ENCODE data around the gene ZDHHC14.

The ZDHHC14 gene

DNA sequence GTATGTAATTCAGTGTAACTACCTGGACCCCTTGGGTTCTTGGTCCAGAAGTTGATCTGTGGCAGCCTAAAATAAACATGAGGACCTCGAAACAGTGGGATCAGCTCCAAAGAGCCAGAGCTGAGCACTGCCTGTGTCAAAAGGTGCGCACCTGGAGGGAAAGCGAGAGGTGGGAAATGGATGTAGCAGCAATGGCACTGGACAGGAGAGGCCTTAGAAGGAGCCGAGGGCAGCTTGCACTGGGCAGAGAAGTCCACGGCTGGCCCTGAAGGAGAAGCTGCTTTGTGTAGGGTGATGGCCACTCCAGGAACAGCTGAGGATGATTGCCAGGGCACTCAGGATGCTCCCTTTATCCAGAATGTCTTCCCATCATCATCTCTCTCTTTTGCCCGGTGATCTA is 228.1 kb downstream of the ZDHHC14 start:
- Histone ChIP-seq H3K4me3 (no peak overlapping the region), H3K27ac (no peak overlapping the region), H3K36me3 (peaks cover 0 to 21% (median 0%) of the 10 kb centered on the region in 11 experiments; a peak in 4 of 22 replicates), H3K4me1 (peaks cover 33 to 62% (median 46%) of the 10 kb centered on the region in 10 experiments), H3K9ac (no peak overlapping the region), H3K9me3 (replicated peaks in 1 of 11) (no peaks in the 10 kb centered on the region), H3K27me3 (no peaks in the 10 kb centered on the region), H4K20me1 (no peaks in the 10 kb centered on the region), H3K4me2 (0 out of 22 replicates have a peak overlapping the region, but pooled peaks of 3 of the 11 experiments have one; percentile 0 to 51 (median 4))
- TF ChIP-seq Cebpa-rat (IDR thresholded peaks at IDR 0.05): no peak

DNA sequence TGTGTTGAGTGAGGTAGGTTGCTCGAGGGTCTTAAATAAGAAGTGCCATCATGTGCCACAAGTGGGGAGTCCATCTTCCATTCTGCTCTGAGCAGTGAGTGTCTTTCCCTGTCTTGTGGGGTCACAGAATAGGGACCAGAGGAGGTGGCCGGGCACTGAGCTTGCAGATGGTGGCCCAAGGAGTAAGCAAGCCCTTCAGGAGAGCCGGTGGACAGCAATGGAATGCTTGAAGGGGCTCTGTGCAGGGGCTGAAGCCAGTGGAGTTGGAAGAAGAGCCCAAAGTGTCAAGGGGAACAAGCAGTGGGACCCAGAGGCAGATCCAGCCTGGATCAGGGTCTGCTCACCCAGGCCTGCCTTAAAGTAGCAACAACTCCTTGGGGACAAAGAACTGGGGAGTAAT is 228.6 kb downstream of the ZDHHC14 start:
- Histone ChIP-seq H3K4me2 (peak overlapping the region in 6 of 11 experiments; percentile 0 to 51 (median 23); a peak in 5 of 22 replicates), H3K4me1 (peaks cover 38 to 67% (median 51%) of the 10 kb centered on the region in 10 experiments), H3K9ac (no peak overlapping the region), H3K4me3 (no peak overlapping the region), H3K27me3 (no peaks in the 10 kb centered on the region), H3K27ac (no peak overlapping the region; a peak in 1 of 22 replicates), H3K36me3 (peaks cover 0 to 21% (median 0%) of the 10 kb centered on the region in 11 experiments; a peak in 4 of 22 replicates), H3K9me3 (replicated peaks in 1 of 11) (no peaks in the 10 kb centered on the region), H4K20me1 (no peaks in the 10 kb centered on the region)
- no peak for TF ChIP-seq Cebpa-rat (IDR thresholded peaks at IDR 0.05)

DNA sequence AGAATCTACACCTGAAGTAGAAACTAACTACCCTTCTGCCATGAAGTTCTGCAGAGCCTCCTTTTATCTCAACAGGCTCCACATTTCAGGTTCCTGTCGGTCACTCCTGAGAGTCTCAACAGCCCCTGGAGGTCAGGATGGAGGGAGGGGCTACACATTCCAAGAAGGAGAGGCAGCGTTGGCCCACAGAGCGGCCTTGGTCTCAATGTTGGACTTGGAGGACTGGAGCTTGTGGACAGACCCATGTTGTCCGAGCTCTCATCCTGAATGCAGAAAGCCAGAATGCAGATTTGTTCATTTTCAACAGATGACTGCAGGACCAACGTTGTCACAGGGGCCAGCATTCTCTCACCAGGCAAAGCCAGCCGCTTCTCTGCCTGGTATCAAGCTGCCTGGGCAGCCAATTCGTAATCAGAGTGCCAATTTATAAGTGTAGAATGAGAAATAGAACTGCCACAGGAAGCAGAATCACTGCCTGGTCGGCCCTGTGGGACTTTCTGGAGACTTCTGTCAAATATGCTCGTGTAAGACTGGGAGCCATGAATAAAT is 229.5 kb downstream of the ZDHHC14 start:
- Histone ChIP-seq H3K4me1 (peaks cover 48 to 76% (median 60%) of the 10 kb centered on the region in 10 experiments), H3K36me3 (peaks cover 0 to 21% (median 0%) of the 10 kb centered on the region in 11 experiments; a peak in 4 of 22 replicates), H3K9ac (no peak overlapping the region), H3K4me3 (no peak overlapping the region), H3K4me2 (peak overlapping the region in 8 of 11 experiments; percentile 18 to 63 (median 48); a peak in 16 of 22 replicates), H3K9me3 (replicated peaks in 1 of 11) (no peaks in the 10 kb centered on the region), H3K27ac (no peak overlapping the region), H3K27me3 (no peaks in the 10 kb centered on the region), H4K20me1 (no peaks in the 10 kb centered on the region)
- TF ChIP-seq Cebpa-rat (IDR thresholded peaks at IDR 0.05): no peak

DNA sequence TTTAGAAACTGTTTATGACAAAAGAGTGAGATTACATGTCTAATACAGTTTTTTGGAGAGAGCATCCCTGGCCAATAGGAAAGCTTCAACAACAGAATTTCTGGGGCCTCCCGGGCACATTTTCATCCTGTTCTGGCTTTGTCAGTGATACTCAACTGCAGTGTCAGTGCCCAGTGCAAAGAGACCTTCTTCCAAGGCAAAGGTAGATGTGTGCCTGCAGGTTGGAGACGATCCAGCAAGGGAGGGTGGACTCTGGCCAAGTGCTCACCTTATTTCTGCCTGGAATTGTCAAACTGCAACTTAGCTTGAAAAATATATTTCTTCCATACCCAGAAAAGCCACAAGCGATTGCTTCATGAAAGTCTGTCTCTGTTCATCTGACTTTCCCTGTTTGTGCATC is 230.4 kb downstream of the ZDHHC14 start:
- Histone ChIP-seq H3K27ac (no peak overlapping the region), H3K4me3 (no peak overlapping the region), H3K27me3 (no peaks in the 10 kb centered on the region), H3K9ac (no peak overlapping the region), H3K4me2 (no peak overlapping the region), H3K9me3 (replicated peaks in 1 of 11) (no peaks in the 10 kb centered on the region), H3K4me1 (peaks cover 50 to 81% (median 63%) of the 10 kb centered on the region in 10 experiments), H3K36me3 (peaks cover 0 to 21% (median 0%) of the 10 kb centered on the region in 11 experiments; a peak in 4 of 22 replicates), H4K20me1 (0 out of 22 replicates have a peak, but pooled peaks cover 0 to under 1% (median 0%) of the 10 kb centered on the region in 11 experiments)
- no peak for TF ChIP-seq Cebpa-rat (IDR thresholded peaks at IDR 0.05)

DNA sequence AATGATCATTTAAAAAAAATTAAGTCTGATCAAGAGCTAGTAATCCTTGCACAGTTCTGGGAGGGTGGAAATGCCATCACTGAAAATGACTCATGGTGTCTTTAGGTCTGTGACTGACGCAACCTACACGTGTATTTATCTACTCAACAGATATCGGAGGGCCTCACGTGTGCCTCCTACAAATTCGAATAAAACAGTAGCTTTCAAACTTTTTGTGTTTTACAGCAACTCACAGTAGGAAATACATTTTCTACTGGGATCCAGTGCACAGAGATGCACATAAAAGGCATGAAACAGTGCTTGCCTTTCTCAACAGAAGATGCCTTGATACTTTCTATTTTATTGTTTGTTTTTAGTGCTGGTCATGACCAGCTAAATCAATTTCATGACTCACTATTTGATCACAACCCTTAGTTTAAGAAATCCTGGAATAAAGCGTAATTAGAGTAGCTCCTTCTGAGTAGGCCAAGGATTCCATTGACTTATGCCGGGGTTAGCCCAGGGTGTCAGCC is 232.1 kb downstream of the ZDHHC14 start:
- TF ChIP-seq Cebpa-rat (IDR thresholded peaks at IDR 0.05): no peak
- H3K9ac ChIP-seq: no peak overlapping the region
- no peaks in the 10 kb centered on the region for H3K9me3 ChIP-seq (replicated peaks in 1 of 11)
- peaks cover 34 to 65% (median 46%) of the 10 kb centered on the region in 10 experiments for H3K4me1 ChIP-seq
- peaks cover 0 to 19% (median 0%) of the 10 kb centered on the region in 11 experiments; a peak in 4 of 22 replicates for H3K36me3 ChIP-seq
- 0 out of 22 replicates have a peak, but pooled peaks cover 0 to 3% (median 0%) of the 10 kb centered on the region in 11 experiments for H4K20me1 ChIP-seq
- H3K27me3 ChIP-seq: no peaks in the 10 kb centered on the region
- H3K4me2 ChIP-seq: peak overlapping the region in 5 of 11 experiments; percentile 15 to 57 (median 37); a peak in 7 of 22 replicates
- H3K27ac ChIP-seq: no peak overlapping the region
- H3K4me3 ChIP-seq: no peak overlapping the region

DNA sequence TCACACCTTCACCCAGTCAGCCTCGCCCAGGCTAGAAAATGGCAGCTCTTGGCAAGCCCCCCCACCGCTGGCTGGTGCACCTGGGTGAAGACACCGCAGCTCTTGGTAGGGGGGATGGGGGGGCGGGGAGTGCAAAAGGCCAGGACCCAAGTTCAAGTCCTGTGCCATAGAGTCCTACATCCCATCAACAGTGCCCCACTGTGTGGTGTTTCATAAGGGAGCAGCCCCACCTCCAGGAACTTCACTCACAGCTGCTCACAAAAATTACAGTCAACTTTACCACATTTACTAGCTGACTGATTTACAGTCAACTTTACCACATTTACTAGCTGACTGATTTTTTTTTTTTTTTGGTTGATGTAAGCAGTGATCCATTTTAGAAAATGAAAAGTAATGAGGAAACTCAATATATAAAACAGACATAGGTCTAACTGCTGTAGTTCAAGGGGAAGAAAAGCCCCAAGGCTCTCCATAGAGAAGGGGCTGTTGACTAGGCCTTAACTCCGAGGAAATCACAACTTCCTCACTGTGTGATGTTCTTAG is 233.1 kb downstream of the ZDHHC14 start:
- Histone ChIP-seq H3K27me3 (no peaks in the 10 kb centered on the region), H3K4me1 (peaks cover 29 to 59% (median 40%) of the 10 kb centered on the region in 10 experiments), H3K27ac (peak overlapping the region; percentile 1 to 60 (median 45); a peak in 13 of 22 replicates), H3K9ac (peak overlapping the region in 7 of 11 experiments; percentile 5 to 42 (median 20); a peak in 5 of 22 replicates), H3K9me3 (replicated peaks in 1 of 11) (no peaks in the 10 kb centered on the region), H3K4me2 (peak overlapping the region; percentile 46 to 73 (median 55)), H3K36me3 (peaks cover 0 to 8% (median 0%) of the 10 kb centered on the region in 11 experiments; a peak in 3 of 22 replicates), H4K20me1 (0 out of 22 replicates have a peak, but pooled peaks cover 0 to 3% (median 0%) of the 10 kb centered on the region in 11 experiments), H3K4me3 (no peak overlapping the region)
- TF ChIP-seq Cebpa-rat (IDR thresholded peaks at IDR 0.05): no peak

DNA sequence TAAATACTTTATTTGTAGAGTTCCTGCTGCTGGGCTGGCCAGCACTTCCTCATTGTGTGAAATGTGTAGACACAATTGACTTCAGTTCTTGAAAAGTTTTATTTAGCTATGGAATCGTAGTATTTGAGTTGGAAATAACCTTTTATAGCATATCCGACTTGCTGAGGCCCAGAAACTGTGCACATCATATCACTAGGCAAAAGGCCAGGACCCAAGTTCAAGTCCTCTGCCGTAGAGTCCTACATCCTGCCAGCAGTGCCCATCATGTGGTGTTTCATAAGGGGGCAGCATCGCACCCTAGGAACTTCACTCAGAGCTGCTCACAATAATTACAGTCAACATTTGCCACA is 234.4 kb downstream of the ZDHHC14 start:
- H3K9ac ChIP-seq: peak overlapping the region in 3 of 11 experiments; percentile 14 to 42 (median 40); a peak in 2 of 22 replicates
- H3K27ac ChIP-seq: peak overlapping the region in 9 of 11 experiments; percentile 1 to 60 (median 45); a peak in 10 of 22 replicates
- no peak for TF ChIP-seq Cebpa-rat (IDR thresholded peaks at IDR 0.05)
- H3K27me3 ChIP-seq: no peaks in the 10 kb centered on the region
- peak overlapping the region in 10 of 11 experiments; percentile 46 to 73 (median 56); a peak in 16 of 22 replicates for H3K4me2 ChIP-seq
- no peak overlapping the region for H3K4me3 ChIP-seq
- peaks cover 21 to 48% (median 36%) of the 10 kb centered on the region in 10 experiments for H3K4me1 ChIP-seq
- H3K36me3 ChIP-seq: peaks cover 0 to 4% (median 0%) of the 10 kb centered on the region in 11 experiments; a peak in 1 of 22 replicates
- H4K20me1 ChIP-seq: 0 out of 22 replicates have a peak, but pooled peaks cover 0 to 3% (median 0%) of the 10 kb centered on the region in 11 experiments
- no peaks in the 10 kb centered on the region for H3K9me3 ChIP-seq (replicated peaks in 1 of 11)

DNA sequence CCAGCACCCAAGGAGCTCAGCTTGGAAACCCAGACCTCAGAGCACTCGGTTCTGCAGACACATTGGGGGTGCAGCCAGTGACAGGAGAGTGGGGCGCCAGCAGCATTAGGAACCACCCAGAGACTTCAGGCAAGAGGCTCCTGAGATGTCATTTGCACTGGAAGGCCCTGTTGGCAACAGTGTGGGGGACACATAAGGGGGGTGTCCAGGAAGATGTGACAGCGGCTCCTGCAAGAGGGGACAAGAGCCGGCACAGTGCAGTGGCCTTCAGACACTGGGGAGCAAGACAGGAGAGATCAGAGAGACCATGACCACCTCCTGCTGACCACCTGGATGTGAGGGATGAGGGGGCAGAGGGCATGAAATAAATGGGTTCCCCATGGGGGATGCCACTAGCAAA is 235.0 kb downstream of the ZDHHC14 start:
- TF ChIP-seq Cebpa-rat (IDR thresholded peaks at IDR 0.05): no peak
- Histone ChIP-seq H3K4me1 (peaks cover 15 to 44% (median 31%) of the 10 kb centered on the region in 10 experiments), H3K27ac (0 out of 22 replicates have a peak overlapping the region, but pooled peaks of 1 of the 11 experiments have one; percentile 48), H3K27me3 (no peaks in the 10 kb centered on the region), H3K4me2 (peak overlapping the region in 4 of 11 experiments; percentile 55 to 73 (median 60); a peak in 3 of 22 replicates), H4K20me1 (0 out of 22 replicates have a peak, but pooled peaks cover 0 to 3% (median 0%) of the 10 kb centered on the region in 11 experiments), H3K9ac (no peak overlapping the region), H3K4me3 (no peak overlapping the region), H3K9me3 (replicated peaks in 1 of 11) (no peaks in the 10 kb centered on the region), H3K36me3 (peaks cover 0 to 4% (median 0%) of the 10 kb centered on the region in 11 experiments; a peak in 1 of 22 replicates)

Data from BLaER1 treated with 17β-estradiol and CSF1 and Interleukin-3, amounts not matched to agents 10 nM and 100 nM (cell line).